HCT116 (cell line): ENCODE measurements around the gene RGS13. TPM values are rescaled to one million over a fixed set of nuclear protein-coding genes. Genes with fewer than 3 reads are reported as not detected.

Source experiments
- ATAC-seq: fragments of 200-7000 bp; cut with Tn5 transposase; 2 replicates; pipeline ENCODE4 v1.9.1; 2020; ENCODE audit warnings: mild to moderate bottlenecking, moderate library complexity
- BruUV-seq: library from RNA; stranded (reverse); fragments of 400-500 nt; replicated peaks from 2 replicates; lab custom pipeline; 2021; lab: Mats Ljungman, UMichigan
- CTCF ChIA-PET: fragments of 300-600 bp; sonication (Branson Sonifier 250); formaldehyde crosslinking; loops from one replicate; lab custom pipeline; 2021; ENCODE audit warnings: antibody characterized with exemption; lab: Charles Lee
- POLR2A ChIA-PET: fragments of 300-600, 350-600 bp; sonication (Branson Sonifier 250); formaldehyde crosslinking; loops from one replicate; lab custom pipeline; 2021; ENCODE audit warnings: antibody characterized with exemption; lab: Charles Lee
- RAD21 ChIA-PET, 2 experiments: fragments of 300-600 bp; sonication (Branson Sonifier 250); formaldehyde crosslinking; loops; one replicate each; lab custom pipeline; 2023; ENCODE audit warnings: low total read pairs in 2 of 2; ENCODE audit not compliant: uncharacterized antibody in 2 of 2, unreplicated experiment in 2 of 2, low non-redundant PET in 1 of 2; lab: Charles Lee
- DNase-seq: peaks from one replicate; pipeline ENCODE4 v3.0.0-alpha.2; 2010; ENCODE audit warnings: low read depth, low spot score
- H2AFZ ChIP-seq: fragments of 200-600 bp; shearing (Covaris generic), sonication (generic); 2 replicates; pipeline ENCODE4 v1.6.1; 2017; ENCODE audit warnings: low read depth, mixed run types, mixed read lengths, antibody characterized with exemption, low read length; ENCODE audit not compliant: poor library complexity, severe bottlenecking
- H3K27ac ChIP-seq: 2 replicates; pipeline ENCODE4 v1.5.1; 2012; ENCODE audit warnings: low read depth, low read length
- H3K27me3 ChIP-seq: fragments of 200-600 bp; sonication (generic); 2 replicates; pipeline ENCODE4 v1.6.1; 2016; ENCODE audit warnings: mixed run types, low read length, mixed read lengths; ENCODE audit not compliant: insufficient read depth
- H3K36me3 ChIP-seq, 2 experiments: fragments of 200-500 bp in 1 of 2; fragments of 200-600 bp in 1 of 2; sonication (Bioruptor generic) in 1 of 2; sonication (generic) in 1 of 2; 2 replicates each; pipeline versions ENCODE4 v1.5.1 to v1.6.1; 2014 to 2016; ENCODE audit warnings: low read length in 2 of 2, inconsistent platforms in 1 of 2, mixed read lengths in 1 of 2, mixed run types in 1 of 2; ENCODE audit not compliant: insufficient read depth in 2 of 2, control insufficient read depth in 1 of 2
- H3K4me1 ChIP-seq, 2 experiments: fragments of 200-600 bp in 1 of 2; sonication (generic) in 1 of 2; 2 replicates each; pipeline versions ENCODE4 v1.5.1 to v1.6.1; 2012 to 2017; ENCODE audit warnings: low read length in 2 of 2, inconsistent platforms in 1 of 2, mild to moderate bottlenecking in 1 of 2, mixed read lengths in 1 of 2, mixed run types in 1 of 2, moderate library complexity in 1 of 2; ENCODE audit not compliant: insufficient read depth in 2 of 2, control insufficient read depth in 1 of 2
- H3K4me2 ChIP-seq: fragments of 200-600 bp; sonication (generic); 2 replicates; pipeline ENCODE4 v1.6.1; 2017; ENCODE audit warnings: mixed run types, low read length, mixed read lengths
- H3K4me3 ChIP-seq, 2 experiments: fragments of 200-600 bp in 1 of 2; sonication (generic) in 1 of 2; replicated peaks in 1 of 2; 2 replicates each; pipeline ENCODE4 v1.5.1; 2011 to 2016; ENCODE audit warnings: low read length in 2 of 2, control low read depth in 1 of 2, low read depth in 1 of 2, mild to moderate bottlenecking in 1 of 2, mixed read lengths in 1 of 2, mixed run types in 1 of 2
- H3K79me2 ChIP-seq: fragments of 200-600 bp; sonication (generic); 2 replicates; pipeline ENCODE4 v1.6.1; 2017; ENCODE audit warnings: mild to moderate bottlenecking, mixed run types, low read length, moderate library complexity, mixed read lengths; ENCODE audit not compliant: insufficient read depth
- H3K9ac ChIP-seq: fragments of 200-600 bp; sonication (generic); 2 replicates; pipeline ENCODE4 v1.6.1; 2016; ENCODE audit warnings: low read length, mixed read lengths
- H3K9me2 ChIP-seq: fragments of 200-600 bp; sonication (generic), shearing (Covaris generic); 2 replicates; pipeline ENCODE4 v1.6.1; 2017; ENCODE audit warnings: mixed run types, mild to moderate bottlenecking, moderate library complexity; ENCODE audit not compliant: insufficient read depth
- H3K9me3 ChIP-seq, 2 experiments: fragments of 200-500 bp in 1 of 2; fragments of 200-600 bp in 1 of 2; sonication (Bioruptor generic) in 1 of 2; sonication (generic) in 1 of 2; 2 replicates each; pipeline ENCODE4 v1.6.1; 2014 to 2017; ENCODE audit warnings: low read length in 2 of 2, mixed read lengths in 2 of 2, inconsistent platforms in 1 of 2, low read depth in 1 of 2, mild to moderate bottlenecking in 1 of 2, mixed run types in 1 of 2, moderate library complexity in 1 of 2; ENCODE audit not compliant: control insufficient read depth in 1 of 2, insufficient read depth in 1 of 2
- H4K20me1 ChIP-seq: fragments of 200-600 bp; sonication (generic), shearing (Covaris generic); 2 replicates; pipeline ENCODE4 v1.6.1; 2017; ENCODE audit warnings: mixed run types, mild to moderate bottlenecking, moderate library complexity; ENCODE audit not compliant: insufficient read depth
- ATF3 ChIP-seq: IDR thresholded peaks from 2 replicates; pipeline ENCODE4 v1.6.1; 2012
- CBX3 ChIP-seq: IDR thresholded peaks from 2 replicates; pipeline ENCODE4 v1.6.1; 2012; ENCODE audit warnings: low read depth
- CEBPB ChIP-seq: IDR thresholded peaks from 2 replicates; pipeline ENCODE4 v1.6.1; 2012; ENCODE audit warnings: low read depth
- EGR1 ChIP-seq: IDR thresholded peaks from 2 replicates; pipeline ENCODE4 v1.6.1; 2012; ENCODE audit warnings: low read depth
- EZH2 ChIP-seq: fragments of 200-600 bp; sonication (generic); IDR thresholded peaks from 2 replicates; pipeline ENCODE4 v1.6.1; 2017; ENCODE audit warnings: antibody characterized with exemption, mixed run types
- EZH2phosphoT487 ChIP-seq: fragments of 200-600 bp; IDR thresholded peaks from 2 replicates; pipeline ENCODE4 v1.6.1; 2018; ENCODE audit warnings: antibody characterized with exemption, borderline replicate concordance
- FOSL1 ChIP-seq: IDR thresholded peaks from 2 replicates; pipeline ENCODE4 v1.6.1; 2012; ENCODE audit warnings: low read depth
- JUND ChIP-seq: IDR thresholded peaks from 2 replicates; pipeline ENCODE4 v1.6.1; 2012
- MAX ChIP-seq: IDR thresholded peaks from 2 replicates; pipeline ENCODE4 v1.6.1; 2012
- POLR2A ChIP-seq: IDR thresholded peaks from 2 replicates; pipeline ENCODE4 v1.7.0; 2011; ENCODE audit warnings: borderline replicate concordance; ENCODE audit not compliant: insufficient read depth, insufficient read length; ENCODE audit errors: extremely low read depth
- POLR2AphosphoS5 ChIP-seq: IDR thresholded peaks from 2 replicates; pipeline ENCODE4 v1.6.1; 2011; ENCODE audit warnings: mild to moderate bottlenecking, low read depth, low read length, moderate library complexity
- RAD21 ChIP-seq: IDR thresholded peaks from 2 replicates; pipeline ENCODE4 v1.6.1; 2012; ENCODE audit warnings: low read depth, mild to moderate bottlenecking
- SP1 ChIP-seq: IDR thresholded peaks from 2 replicates; pipeline ENCODE4 v1.6.1; 2012; ENCODE audit warnings: low read depth
- SRF ChIP-seq: IDR thresholded peaks from 2 replicates; pipeline ENCODE4 v1.6.1; 2012; ENCODE audit warnings: low read depth
- TCF7L2 ChIP-seq: IDR thresholded peaks from 2 replicates; pipeline ENCODE4 v1.7.0; 2011; ENCODE audit warnings: borderline replicate concordance, inconsistent platforms; ENCODE audit not compliant: insufficient read depth, insufficient read length; ENCODE audit errors: extremely low read depth
- YY1 ChIP-seq: IDR thresholded peaks from 2 replicates; pipeline ENCODE4 v1.6.1; 2011; ENCODE audit warnings: low read length, low read depth, moderate library complexity, mild to moderate bottlenecking; ENCODE audit not compliant: insufficient replicate concordance; ENCODE audit errors: extremely low read depth
- ZBTB33 ChIP-seq: IDR thresholded peaks from 2 replicates; pipeline ENCODE4 v1.6.1; 2011; ENCODE audit warnings: mild to moderate bottlenecking, low read length, moderate library complexity; ENCODE audit not compliant: insufficient replicate concordance; ENCODE audit errors: extremely low read depth
- intact Hi-C: fragments of 100-400 bp; cut with micrococcal nuclease; formaldehyde crosslinking; loops from 2 replicates; pipeline ENCODE4 v1.10.0; 2022
- total RNA-seq: library from RNA; stranded (reverse); gene quantifications from one replicate; pipeline ENCODE4 v1.2.1, GENCODE V29; 2021; ENCODE audit not compliant: unreplicated experiment

The RGS13 gene
- total RNA-seq, 1 experiment from 2014 or later, result not detected

GRCh38 chr1:192598589-192598988 is 37.4 kb upstream of the RGS13 start (continued):
- TF ChIP-seq CBX3 (no peak), MAX (no peak), JUND (no peak), POLR2A (no peak), SRF (no peak)

- DNase-seq (no peak), ATAC-seq (no peak)
- RAD21 ChIA-PET, result no interaction called here
- intact Hi-C loops, result no loop called here
- no peaks in the 10 kb centered on the region for H4K20me1 ChIP-seq
- H3K9ac ChIP-seq, result no peak overlapping the region
- no peak overlapping the region for H3K27ac ChIP-seq
- H3K4me3 ChIP-seq, result no peak overlapping the region
- CTCF ChIA-PET, result interaction anchor here (0.7 to 0.8 kb wide), 2 partner anchors 10 to 419 kb away, joined by 3 read pairs; no protein-coding TSS in a partner anchor
- H3K4me2 ChIP-seq, result no peak overlapping the region
- POLR2A ChIA-PET, result no interaction called here
- H3K79me2 ChIP-seq, result no peaks in the 10 kb centered on the region
- no peaks in the 10 kb centered on the region for H3K27me3 ChIP-seq
- H3K36me3 ChIP-seq, result no peaks in the 10 kb centered on the region
- BruUV-seq, result no TSS peak
- no peaks in the 10 kb centered on the region for H3K9me3 ChIP-seq
- no peaks in the 10 kb centered on the region for H3K9me2 ChIP-seq
- peaks cover 0 to 6% of the 10 kb centered on the region in 2 experiments; a peak in 2 of 4 replicates for H3K4me1 ChIP-seq
- TF ChIP-seq SP1 (no peak), YY1 (no peak), FOSL1 (no peak), POLR2A (no peak), EGR1 (no peak), CBX3 (no peak), POLR2AphosphoS5 (no peak), EZH2 (no peak), ZBTB33 (no peak), TCF7L2 (no peak), CEBPB (no peak), EZH2phosphoT487 (no peak), RAD21 (no peak), ATF3 (no peak)
- no peak overlapping the region for H2AFZ ChIP-seq
These were observed 35.7 kb upstream of the RGS13 start for GRCh38 chr1:192600275-192600674.
